Nucleus accumbens (tissue), 56 donors: ENCODE data around the gene MRPS2.

Experiments
- DNase-seq, 56 donors: peaks; one replicate each; lab custom pipeline; 2025; lab: John Stamatoyannopoulos, UW

Gene MRPS2

DNA sequence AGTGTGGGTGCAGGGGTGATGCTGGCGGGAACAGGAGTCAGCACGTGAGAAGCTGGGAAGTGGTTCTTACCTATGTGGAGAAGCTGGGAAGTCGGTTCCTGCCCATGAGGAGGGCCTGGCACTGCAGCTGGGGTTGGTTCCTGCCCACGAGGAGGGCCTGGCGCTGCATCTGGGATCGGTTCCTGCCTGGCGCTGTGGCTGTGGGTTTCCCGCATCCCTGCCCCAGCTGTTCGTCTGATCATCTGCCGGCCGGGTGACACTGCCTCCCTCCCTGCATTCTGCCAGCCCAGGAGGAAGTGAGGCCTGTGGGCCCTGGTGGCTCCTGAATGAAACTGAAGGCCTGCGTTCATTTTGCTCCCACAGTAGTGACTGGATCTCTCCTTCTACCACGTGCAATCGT is 50.5 kb downstream of the MRPS2 start:
- DNase-seq: no peak

DNA sequence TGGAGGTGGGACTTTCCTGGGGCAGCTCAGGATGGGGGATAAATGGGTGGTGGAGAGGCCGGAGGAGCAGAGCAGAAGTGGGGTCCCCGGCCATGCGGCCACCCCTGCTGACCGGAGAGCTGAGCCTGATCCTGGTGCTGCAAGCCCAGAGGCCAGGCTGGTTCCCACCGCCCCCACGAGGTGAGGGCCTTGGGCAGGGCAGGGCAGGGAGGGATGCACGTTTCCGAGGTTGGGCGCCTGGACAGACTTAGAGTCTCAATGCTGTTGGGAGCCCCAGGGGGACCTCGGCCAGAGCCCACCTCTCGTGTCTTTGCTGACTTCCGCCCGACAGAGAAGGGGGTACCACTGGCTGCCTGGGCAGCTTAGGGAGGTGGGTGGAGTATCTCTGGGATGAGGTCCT is 51.0 kb downstream of the MRPS2 start:
- DNase-seq: no peak

DNA sequence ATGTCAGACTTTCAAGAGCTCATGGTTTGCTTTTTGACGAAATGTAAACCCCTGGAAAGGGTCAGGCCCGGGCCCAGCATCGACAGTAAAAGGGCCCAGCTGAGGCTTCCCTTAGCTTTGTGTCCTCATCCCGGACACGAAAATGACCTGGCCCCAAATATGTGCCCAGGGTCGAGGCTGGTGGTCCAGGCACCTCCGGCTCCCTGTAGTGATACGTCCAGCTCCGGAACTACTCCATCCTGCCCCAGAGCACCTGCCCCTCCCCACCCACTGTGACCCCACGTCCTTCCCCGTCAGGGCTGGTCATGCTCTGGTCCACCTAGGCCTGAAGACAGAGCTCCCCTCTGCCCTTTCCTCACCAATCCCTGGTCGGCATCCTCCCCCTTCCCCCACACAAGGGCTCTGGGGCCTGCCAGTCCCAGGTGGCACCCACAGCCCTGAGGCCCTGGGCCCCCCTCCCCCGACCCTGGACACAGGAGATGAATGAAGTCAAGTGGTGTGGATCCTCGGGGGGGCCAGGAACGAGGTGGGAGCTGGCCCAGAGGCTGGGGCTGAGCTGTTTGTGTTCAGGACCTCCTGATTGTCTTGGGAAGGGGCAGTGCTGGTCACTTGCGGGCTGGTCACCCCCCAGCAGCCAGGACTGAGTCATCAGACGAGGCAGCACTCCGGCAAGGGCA is 51.7 kb downstream of the MRPS2 start:
- no peak for DNase-seq

DNA sequence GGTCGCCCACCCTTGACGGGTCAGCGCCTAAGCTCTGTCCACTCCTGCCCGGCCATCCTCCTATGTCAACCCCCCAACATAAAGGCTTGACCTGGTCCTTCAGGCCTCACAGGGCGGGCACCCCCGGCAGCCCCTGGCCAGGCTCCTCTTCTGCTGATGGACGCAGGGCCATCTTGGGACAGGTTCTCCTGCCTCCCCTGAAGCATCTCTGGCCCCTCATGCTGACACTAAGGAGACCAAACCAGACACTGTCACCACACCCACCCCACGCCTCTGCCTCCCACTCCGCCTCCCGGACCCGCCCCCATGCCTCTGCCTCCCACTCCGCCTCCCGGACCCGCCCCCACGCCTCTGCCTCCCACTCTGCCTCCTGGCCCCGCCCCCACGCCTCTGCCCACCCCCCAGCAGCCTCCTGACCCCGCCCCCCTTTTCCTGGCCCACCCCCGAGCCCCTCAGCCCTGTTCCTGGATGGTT is 52.3 kb downstream of the MRPS2 start:
- DNase-seq: no peak
